SK-N-SH (cell line): ENCODE data around the gene MMP8. TPM values are rescaled to one million over a fixed set of nuclear protein-coding genes. Genes with fewer than 3 reads are reported as not detected.

ENCODE experiments used
- CTCF ChIA-PET: fragments of 300-600, 350-600 bp; formaldehyde crosslinking; extraction: SDS; loops from one replicate; lab custom pipeline; 2021; lab: Yijun Ruan, JAX
- POLR2A ChIA-PET: fragments of 350-600 bp; sonication (Branson Sonifier 250); formaldehyde crosslinking; extraction: SDS; loops from one replicate; lab custom pipeline; 2020; ENCODE audit warnings: antibody characterized with exemption, inconsistent platforms; lab: Yijun Ruan, JAX
- DNase-seq: peaks from one replicate; pipeline ENCODE4 v3.0.0; 2012
- H2AFZ ChIP-seq: fragments of 200-600 bp; sonication (generic); 2 replicates; pipeline ENCODE4 v1.8.1; 2016; ENCODE audit warnings: antibody characterized with exemption, mild to moderate bottlenecking, low read depth
- H3F3A ChIP-seq: fragments of 200-600 bp; sonication (generic); replicated peaks from 2 replicates; pipeline ENCODE3; 2016; ENCODE audit warnings: antibody characterized with exemption, mild to moderate bottlenecking; ENCODE audit not compliant: insufficient read depth
- H3K27ac ChIP-seq, 2 experiments: fragments of 200-500 bp in 1 of 2; fragments of 200-600 bp in 1 of 2; sonication (Bioruptor generic) in 1 of 2; sonication (generic), shearing (Covaris generic) in 1 of 2; 2 replicates each; pipeline versions ENCODE4 v1.5.1 to v1.6.1; 2014 to 2016; ENCODE audit warnings: low read depth in 2 of 2, inconsistent platforms in 1 of 2, low read length in 1 of 2, mild to moderate bottlenecking in 1 of 2, mixed read lengths in 1 of 2
- H3K27me3 ChIP-seq: fragments of 200-600 bp; sonication (generic), shearing (Covaris generic); 2 replicates; pipeline ENCODE4 v1.6.1; 2016; ENCODE audit warnings: mixed run types; ENCODE audit not compliant: insufficient read depth
- H3K36me3 ChIP-seq, 2 experiments: fragments of 200-500 bp in 1 of 2; fragments of 200-600 bp in 1 of 2; sonication (Bioruptor generic) in 1 of 2; sonication (generic) in 1 of 2; replicated peaks in 1 of 2; 2 replicates each; pipeline versions ENCODE3 to v1.5.1; 2014 to 2016; ENCODE audit warnings: low read length in 1 of 2, mild to moderate bottlenecking in 1 of 2; ENCODE audit not compliant: insufficient read depth in 2 of 2, control insufficient read depth in 1 of 2
- H3K4me1 ChIP-seq, 2 experiments: fragments of 200-500 bp in 1 of 2; fragments of 200-600 bp in 1 of 2; sonication (Bioruptor generic) in 1 of 2; sonication (generic), shearing (Covaris generic) in 1 of 2; 2 replicates each; pipeline versions ENCODE4 v1.5.1 to v1.6.1; 2014 to 2016; ENCODE audit warnings: low read depth in 1 of 2, low read length in 1 of 2, mixed run types in 1 of 2; ENCODE audit not compliant: insufficient read depth in 2 of 2, control insufficient read depth in 1 of 2
- H3K4me2 ChIP-seq: fragments of 200-600 bp; sonication (generic), shearing (Covaris generic); 2 replicates; pipeline ENCODE4 v1.6.1; 2017; ENCODE audit warnings: mixed run types
- H3K4me3 ChIP-seq, 2 experiments: fragments of 200-500 bp in 1 of 2; fragments of 200-600 bp in 1 of 2; sonication (Bioruptor generic) in 1 of 2; sonication (generic), shearing (Covaris generic) in 1 of 2; 2 replicates each; pipeline versions ENCODE4 v1.5.1 to v1.8.1; 2014 to 2016; ENCODE audit warnings: low read depth in 2 of 2, inconsistent platforms in 1 of 2, low read length in 1 of 2, mild to moderate bottlenecking in 1 of 2, mixed read lengths in 1 of 2, moderate library complexity in 1 of 2
- H3K79me2 ChIP-seq: fragments of 200-600 bp; sonication (generic); 2 replicates; pipeline ENCODE4 v1.8.1; 2017; ENCODE audit warnings: mild to moderate bottlenecking; ENCODE audit not compliant: insufficient read depth
- H3K9ac ChIP-seq: fragments of 200-600 bp; sonication (generic); 2 replicates; pipeline ENCODE4 v1.6.1; 2017; ENCODE audit warnings: mixed run types
- H3K9me2 ChIP-seq: fragments of 200-600 bp; sonication (generic); 2 replicates; pipeline ENCODE4 v1.6.1; 2017; ENCODE audit warnings: mixed run types
- H3K9me3 ChIP-seq: fragments of 200-600 bp; sonication (generic); 2 replicates; pipeline ENCODE4 v1.6.1; 2017; ENCODE audit warnings: mixed run types, mild to moderate bottlenecking, moderate library complexity
- H4K20me1 ChIP-seq: fragments of 200-600 bp; sonication (generic); 2 replicates; pipeline ENCODE4 v1.6.1; 2017; ENCODE audit warnings: mild to moderate bottlenecking, mixed run types; ENCODE audit not compliant: insufficient read depth
- CHD2 ChIP-seq: fragments of 150-350 bp; IDR thresholded peaks from 2 replicates; pipeline ENCODE4 v1.6.1; 2018; ENCODE audit warnings: low read length; ENCODE audit not compliant: partially characterized antibody
- FOSL2 ChIP-seq: IDR thresholded peaks from 2 replicates; pipeline ENCODE4 v1.4.0; 2012; ENCODE audit warnings: low read depth, mild to moderate bottlenecking, moderate library complexity, borderline replicate concordance
- FOXJ3 ChIP-seq: sonication (generic); formaldehyde crosslinking; IDR thresholded peaks from 2 replicates; pipeline ENCODE4 v1.5.1; 2020; ENCODE audit warnings: mild to moderate bottlenecking, missing genetic modification reagents
- GABPA ChIP-seq: IDR thresholded peaks from 2 replicates; pipeline ENCODE4 v1.4.0; 2012; ENCODE audit warnings: low read depth, mild to moderate bottlenecking
- JUND ChIP-seq: IDR thresholded peaks from 2 replicates; pipeline ENCODE4 v1.4.0; 2012
- MXI1 ChIP-seq: IDR thresholded peaks from 2 replicates; pipeline ENCODE4 v1.6.1; 2012; ENCODE audit warnings: mild to moderate bottlenecking, low read depth, low read length, improper control_type of control experiment
- NFIC ChIP-seq: IDR thresholded peaks from 2 replicates; pipeline ENCODE4 v1.4.0; 2012; ENCODE audit warnings: borderline replicate concordance
- NRF1 ChIP-seq: IDR thresholded peaks from 2 replicates; pipeline ENCODE4 v1.6.1; 2012; ENCODE audit warnings: low read depth, mild to moderate bottlenecking, low read length
- PBX3 ChIP-seq: IDR thresholded peaks from 2 replicates; pipeline ENCODE4; 2012
- RAD21 ChIP-seq: IDR thresholded peaks from 2 replicates; pipeline ENCODE4 v1.6.1; 2012; ENCODE audit warnings: mild to moderate bottlenecking, low read length
- RXRA ChIP-seq: IDR thresholded peaks from 2 replicates; pipeline ENCODE4 v1.4.0; 2012; ENCODE audit warnings: low read depth, mild to moderate bottlenecking, borderline replicate concordance
- SIN3A ChIP-seq: IDR thresholded peaks from 2 replicates; pipeline ENCODE4 v1.6.1; 2012; ENCODE audit warnings: low read depth, mild to moderate bottlenecking, low read length, moderate library complexity, borderline replicate concordance
- TCF12 ChIP-seq: IDR thresholded peaks from 2 replicates; pipeline ENCODE4 v1.4.0; 2012
- TEAD4 ChIP-seq: IDR thresholded peaks from 2 replicates; pipeline ENCODE4 v1.4.0; 2012; ENCODE audit warnings: mild to moderate bottlenecking, borderline replicate concordance; ENCODE audit not compliant: insufficient read depth
- WGBS: methylation state at CpG from one replicate; pipeline ENCODE4 v1.1.6; 2017; ENCODE audit warnings: low lambda C conversion rate; 5-methylcytosine and 5-hydroxymethylcytosine counted together
- polyA plus RNA-seq, 3 experiments: library from polyadenylated mRNA; depleted of rRNA; stranded (reverse); fragments of >200 nt; gene quantifications; 2 replicates each; pipeline ENCODE4 v1.2.3, GENCODE V29; 2012

The MMP8 gene
- polyA plus RNA-seq, 1 of the 3 experiments (the other 2 are of a cell fraction) = 0.07 TPM

GRCh38 chr11:102729849-102730815 is 5.4 kb upstream of the MMP8 start:
- Histone ChIP-seq H3K4me3 (no peak overlapping the region), H2AFZ (peak overlapping the region; percentile 40), H3K79me2 (no peaks in the 10 kb centered on the region), H3K9me2 (no peaks in the 10 kb centered on the region), H3K4me2 (peak overlapping the region; percentile 0; the same call in 1 of the 2 replicates), H3K4me1 (no peaks in the 10 kb centered on the region), H3K9me3 (no peaks in the 10 kb centered on the region), H3K27me3 (no peaks in the 10 kb centered on the region), H4K20me1 (no peaks in the 10 kb centered on the region), H3K27ac (peak overlapping the region; percentile 51 to 60; a peak in 2 of 4 replicates), H3F3A (peaks cover 5% of the 10 kb centered on the region), H3K9ac (no peak overlapping the region), H3K36me3 (no peaks in the 10 kb centered on the region)
- TF ChIP-seq GABPA = 0 out of 2 replicates have a peak, but pooled peaks have one; percentile 18
- peak; percentile 50 for TF ChIP-seq TCF12
- TF ChIP-seq PBX3 = no peak
- TF ChIP-seq CHD2 = no peak
- no peak for TF ChIP-seq TEAD4
- no peak for TF ChIP-seq SIN3A
- no peak for TF ChIP-seq NFIC
- whole genome bisulfite sequencing = 43% methylated on average over 9 of the region's 9 CpGs
- POLR2A ChIA-PET = no interaction called here
- CTCF ChIA-PET = no interaction called here
- DNase-seq = no peak

- CTCF ChIA-PET = no interaction called here
- no peaks in the 10 kb centered on the region for H3K9me3 ChIP-seq
- WGBS = 51% methylated on average over 2 of the region's 2 CpGs
- no peaks in the 10 kb centered on the region for H4K20me1 ChIP-seq
- peaks cover 5% of the 10 kb centered on the region for H3F3A ChIP-seq
- H3K4me1 ChIP-seq = no peaks in the 10 kb centered on the region
- TF ChIP-seq TCF12 = peak; percentile 68
- TF ChIP-seq JUND = peak; percentile 56
- TF ChIP-seq TEAD4 = no peak
- no peak for TF ChIP-seq FOXJ3
- TF ChIP-seq RAD21 = no peak
- TF ChIP-seq FOSL2 = peak; percentile 43; the same call in 1 of the 2 replicates
- no peak for TF ChIP-seq MXI1
- peak; percentile 73 for TF ChIP-seq PBX3
- TF ChIP-seq NRF1 = no peak
- TF ChIP-seq RXRA = peak; percentile 50; the same call in 1 of the 2 replicates
- TF ChIP-seq, all 33 proteins: peak for 5
- Histone ChIP-seq H3K79me2 (no peaks in the 10 kb centered on the region), H3K36me3 (no peaks in the 10 kb centered on the region), H3K4me2 (no peak overlapping the region; the same call in 1 of the 2 replicates), H3K27me3 (no peaks in the 10 kb centered on the region), H3K9ac (no peak overlapping the region), H3K27ac (0 out of 4 replicates have a peak overlapping the region, but pooled peaks of 1 of the 2 experiments have one; percentile 9), H2AFZ (peak overlapping the region; percentile 12), H3K4me3 (no peak overlapping the region), H3K9me2 (no peaks in the 10 kb centered on the region)
- POLR2A ChIA-PET = no interaction called here
- DNase-seq = no peak
Measured at GRCh38 chr11:102727890-102728289, 3.1 kb upstream of the MMP8 start.
